ENCODE results near the gene LAMA5. TPM values are rescaled to one million over a fixed set of nuclear protein-coding genes. Genes with fewer than 3 reads are reported as not detected.

The LAMA5 gene
- total RNA-seq, 4 donors from 2014 or later, result 95.2 to 230 (median 139) TPM

DNA sequence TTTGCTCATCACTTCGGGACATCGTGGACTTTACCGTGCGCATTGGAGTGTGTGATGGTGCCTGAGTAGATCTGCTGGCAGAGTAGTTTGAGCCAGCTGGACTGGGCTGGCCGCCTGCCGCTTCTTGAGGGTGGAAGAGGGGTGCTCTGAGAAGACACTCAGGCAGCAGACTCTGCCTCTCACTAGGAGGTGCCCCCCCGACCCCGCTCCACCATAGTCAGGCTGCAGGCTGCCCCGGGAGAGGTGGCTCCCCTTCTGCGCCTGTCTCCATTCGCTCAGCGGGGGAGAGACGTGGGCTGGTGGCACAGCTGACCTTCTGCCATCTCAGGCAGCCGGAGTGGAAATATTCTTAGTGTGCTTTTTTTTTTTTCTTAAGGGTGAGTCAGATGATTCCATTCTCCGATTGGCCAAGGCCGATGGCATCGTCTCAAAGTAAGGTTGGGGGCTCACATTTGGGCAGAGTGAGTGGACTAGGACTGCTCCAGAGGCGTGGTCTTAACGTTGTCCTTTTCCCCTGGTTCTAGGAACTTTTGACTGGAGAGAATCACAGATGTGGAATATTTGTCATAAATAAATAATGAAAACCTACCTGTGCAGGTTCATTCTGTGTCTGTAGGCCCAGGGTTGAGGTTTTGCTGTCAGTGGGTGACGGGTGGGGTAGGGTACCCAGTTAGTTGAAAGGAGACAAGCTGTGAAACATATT lies 21.0 kb upstream of the LAMA5 start:
- Histone ChIP-seq H3K27me3 (no peaks in the 10 kb centered on the region), H3K4me1 (peaks cover 0 to 38% (median 22%) of the 10 kb centered on the region in 4 donors), H3K27ac (peak overlapping the region; percentile 80 to 98 (median 93)), H3K9me3 (no peaks in the 10 kb centered on the region), H3K36me3 (peaks cover 0 to 51% (median 3%) of the 10 kb centered on the region in 3 donors), H3K4me3 (peak overlapping the region; percentile 71 to 97 (median 88))
- no peak for DNase-seq (ENCODE audit: low spot score in 2 of 2)
- 66 to 69% methylated on average over 17 to 19 of the region's 20 CpGs for WGBS, 2 donors
- TF ChIP-seq POLR2A (IDR thresholded peaks at IDR 0.05), result no peak
- TF ChIP-seq EP300 (IDR thresholded peaks at IDR 0.05), result no peak
- TF ChIP-seq, protein P1, sequence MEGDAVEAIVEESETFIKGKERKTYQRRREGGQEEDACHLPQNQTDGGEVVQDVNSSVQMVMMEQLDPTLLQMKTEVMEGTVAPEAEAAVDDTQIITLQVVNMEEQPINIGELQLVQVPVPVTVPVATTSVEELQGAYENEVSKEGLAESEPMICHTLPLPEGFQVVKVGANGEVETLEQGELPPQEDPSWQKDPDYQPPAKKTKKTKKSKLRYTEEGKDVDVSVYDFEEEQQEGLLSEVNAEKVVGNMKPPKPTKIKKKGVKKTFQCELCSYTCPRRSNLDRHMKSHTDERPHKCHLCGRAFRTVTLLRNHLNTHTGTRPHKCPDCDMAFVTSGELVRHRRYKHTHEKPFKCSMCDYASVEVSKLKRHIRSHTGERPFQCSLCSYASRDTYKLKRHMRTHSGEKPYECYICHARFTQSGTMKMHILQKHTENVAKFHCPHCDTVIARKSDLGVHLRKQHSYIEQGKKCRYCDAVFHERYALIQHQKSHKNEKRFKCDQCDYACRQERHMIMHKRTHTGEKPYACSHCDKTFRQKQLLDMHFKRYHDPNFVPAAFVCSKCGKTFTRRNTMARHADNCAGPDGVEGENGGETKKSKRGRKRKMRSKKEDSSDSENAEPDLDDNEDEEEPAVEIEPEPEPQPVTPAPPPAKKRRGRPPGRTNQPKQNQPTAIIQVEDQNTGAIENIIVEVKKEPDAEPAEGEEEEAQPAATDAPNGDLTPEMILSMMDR (IDR thresholded peaks at IDR 0.05), result no peak

- Histone ChIP-seq H3K4me3 (peak overlapping the region; percentile 71 to 97 (median 88)), H3K4me1 (peaks cover 0 to 43% (median 26%) of the 10 kb centered on the region in 4 donors), H3K27me3 (no peaks in the 10 kb centered on the region), H3K27ac (peak overlapping the region; percentile 80 to 98 (median 93)), H3K9me3 (no peaks in the 10 kb centered on the region), H3K36me3 (peaks cover 0 to 44% (median 1%) of the 10 kb centered on the region in 3 donors)
- no peak for DNase-seq (ENCODE audit: low spot score in 2 of 2)
- TF ChIP-seq EP300 (IDR thresholded peaks at IDR 0.05) (no peak), POLR2A (IDR thresholded peaks at IDR 0.05) (no peak)
- TF ChIP-seq, protein P1 (IDR thresholded peaks at IDR 0.05), result no peak
- WGBS, 2 donors, result 4% methylated on average over 31 to 43 of the region's 47 CpGs
Observed at GRCh38 chr20:62387219-62387913, 20.3 kb upstream of the LAMA5 start.

GRCh38 chr20:62386383-62387218 lies 19.5 kb upstream of the LAMA5 start, which contains the start of gene RPS21:
Gene RPS21 (plus strand): TSS chr20:62387103. CDS start chr20:62387339, 236 bp downstream.
- H3K27ac ChIP-seq, result peak within 1 kb of the TSS; percentile 80 to 98 (median 93)
- H3K36me3 ChIP-seq, result peaks cover 0 to 36% (median 0%) of the 10 kb centered on the region in 3 donors
- H3K4me1 ChIP-seq, result peaks cover 0 to 45% (median 27%) of the 10 kb centered on the region in 4 donors
- H3K4me3 ChIP-seq, result peak within 1 kb of the TSS; percentile 71 to 97 (median 88)
- WGBS, 2 donors, result 0 to 1% methylated on average over 8 to 36 of the region's 83 CpGs
- H3K27me3 ChIP-seq, result no peaks in the 10 kb centered on the region
- no peaks in the 10 kb centered on the region for H3K9me3 ChIP-seq
- peak; percentile 51 to 76 for TF ChIP-seq POLR2A (IDR thresholded peaks at IDR 0.05)
- TF ChIP-seq, protein P1 (IDR thresholded peaks at IDR 0.05), result peak in 1 of 5 experiments; percentile 40
- peak; percentile 93 to 96 for TF ChIP-seq EP300 (IDR thresholded peaks at IDR 0.05)
- DNase-seq (ENCODE audit: low spot score in 2 of 2), result peak; percentile 85 to 86

- Histone ChIP-seq H3K36me3 (no peaks in the 10 kb centered on the region), H3K27ac (peak overlapping the region in 2 of 4 donors; percentile 40 to 68), H3K4me3 (no peak overlapping the region), H3K4me1 (peaks cover 0 to 48% (median 26%) of the 10 kb centered on the region in 4 donors), H3K9me3 (no peaks in the 10 kb centered on the region), H3K27me3 (no peaks in the 10 kb centered on the region)
- 36 to 47% methylated on average over 14 to 17 of the region's 18 CpGs for WGBS, 2 donors
- peak; percentile 49 to 68 for DNase-seq (ENCODE audit: low spot score in 2 of 2)
- TF ChIP-seq EP300 (IDR thresholded peaks at IDR 0.05) (peak in 1 of 2 donors; percentile 10), POLR2A (IDR thresholded peaks at IDR 0.05) (no peak)
- TF ChIP-seq, protein P1 (IDR thresholded peaks at IDR 0.05), result peak; percentile 86 to 93 (median 91)
Observed at GRCh38 chr20:62382306-62383198, 15.4 kb upstream of the LAMA5 start.
